HG02970 (cell line): ENCODE data around the gene HLA-G.
"Not testable (repeated sequence)": the region's sequence is repeated elsewhere in the genome, so short reads cannot be mapped to it uniquely, and the experiment has no call there.

Experiments
- ATAC-seq: cut with Tn5 transposase; IDR thresholded peaks from one replicate; pipeline ENCODE4 v1.9.1; 2021; ENCODE audit warnings: mild to moderate bottlenecking, moderate library complexity, moderate number of reproducible peaks; ENCODE audit not compliant: unreplicated experiment, low FRiP score

The HLA-G gene

DNA sequence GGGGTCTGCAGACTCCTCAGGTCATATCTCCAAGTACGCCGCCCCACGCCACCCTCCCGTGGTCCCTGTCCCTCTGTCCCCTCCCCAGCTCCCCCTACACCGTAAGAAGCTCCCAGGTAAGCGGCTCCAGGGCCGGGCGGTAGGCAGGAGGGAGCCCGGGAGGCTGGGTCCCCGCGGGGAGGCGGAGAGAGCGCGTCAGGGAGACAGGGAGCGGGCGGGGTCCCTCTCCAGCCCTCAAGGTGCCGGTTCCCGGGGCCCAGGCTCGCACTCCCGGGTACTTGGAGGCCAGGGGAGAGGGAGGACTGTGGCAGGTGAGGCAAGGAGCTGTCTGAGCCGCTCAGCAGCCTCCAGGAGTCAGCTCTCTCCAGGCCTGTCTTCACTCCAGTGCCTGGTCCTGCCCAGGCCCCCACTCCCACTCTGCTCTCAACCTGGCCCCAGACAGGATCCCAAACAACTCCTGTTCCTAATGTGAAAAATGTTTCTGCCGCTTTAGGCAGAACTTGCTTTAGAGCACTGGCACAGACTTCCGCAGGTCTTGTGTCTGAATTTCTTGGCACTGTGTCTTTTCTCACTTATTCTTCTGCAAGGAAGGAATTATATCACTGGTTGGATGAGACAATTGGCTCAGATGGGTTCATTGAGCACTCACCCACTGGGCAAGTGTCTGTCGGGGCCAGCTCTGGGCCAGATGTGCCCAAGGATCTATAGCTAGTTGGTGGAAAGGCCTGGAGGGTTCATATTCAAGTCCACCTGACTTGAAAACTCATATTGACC is 36.6 kb downstream of the HLA-G start:
- no peak for ATAC-seq

DNA sequence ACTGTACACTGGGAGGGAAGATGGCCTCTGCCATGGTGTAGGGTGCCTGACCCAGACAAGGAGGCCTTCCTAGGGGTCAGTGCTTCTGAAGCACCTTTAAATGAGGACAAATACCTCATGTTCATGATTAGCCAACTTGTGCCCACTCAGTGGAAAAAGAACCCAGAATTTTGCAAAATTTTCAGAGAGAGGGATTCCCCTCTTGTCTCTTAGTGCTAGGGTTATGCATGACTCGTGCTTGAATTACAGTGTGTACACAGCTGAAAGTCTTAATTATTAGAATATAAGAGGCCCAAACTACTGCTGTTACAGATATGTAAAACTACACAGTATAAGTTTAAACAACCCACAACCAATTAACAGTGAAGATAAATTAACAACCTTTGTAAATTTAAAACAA is 38.0 kb downstream of the HLA-G start:
- no peak for ATAC-seq

DNA sequence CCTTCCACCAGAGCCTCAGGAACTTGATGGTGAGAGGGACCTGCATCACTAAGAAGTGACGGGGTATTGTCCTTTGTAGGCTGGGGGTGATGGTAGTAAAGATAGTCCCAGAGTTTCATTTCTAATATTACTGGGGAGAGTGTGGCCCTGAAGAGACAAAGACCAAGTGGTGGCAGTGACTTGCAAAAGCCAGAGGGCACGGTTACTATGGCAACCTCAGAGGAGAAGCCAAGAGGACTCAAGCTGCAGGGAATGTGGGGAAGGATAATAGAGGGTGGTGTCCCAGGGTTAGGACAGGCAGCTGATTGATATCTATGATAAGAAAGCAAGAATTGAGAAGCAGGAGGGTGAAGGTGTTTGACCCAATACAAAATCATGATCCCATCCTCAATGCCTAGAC is 42.5 kb downstream of the HLA-G start:
- no peak for ATAC-seq

DNA sequence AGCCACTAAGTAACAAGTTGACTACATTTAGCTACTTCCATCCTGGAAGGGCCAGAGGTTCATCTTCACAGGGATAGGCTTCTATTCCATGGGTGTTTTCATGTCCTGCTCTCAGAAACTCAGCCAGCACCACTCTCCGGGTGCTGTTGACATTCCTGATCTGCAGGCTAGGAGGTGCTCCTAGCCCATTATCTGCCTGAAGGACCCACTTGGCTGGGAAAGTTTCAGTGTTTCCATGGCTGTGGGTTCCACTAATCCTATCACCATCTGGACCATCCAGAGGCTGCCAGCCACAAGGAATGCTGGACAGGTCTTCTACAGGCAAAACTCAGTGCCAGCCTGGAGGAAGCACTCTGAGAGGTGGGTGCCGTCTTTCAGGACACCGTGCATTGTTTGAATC is 45.2 kb downstream of the HLA-G start:
- no peak for ATAC-seq

DNA sequence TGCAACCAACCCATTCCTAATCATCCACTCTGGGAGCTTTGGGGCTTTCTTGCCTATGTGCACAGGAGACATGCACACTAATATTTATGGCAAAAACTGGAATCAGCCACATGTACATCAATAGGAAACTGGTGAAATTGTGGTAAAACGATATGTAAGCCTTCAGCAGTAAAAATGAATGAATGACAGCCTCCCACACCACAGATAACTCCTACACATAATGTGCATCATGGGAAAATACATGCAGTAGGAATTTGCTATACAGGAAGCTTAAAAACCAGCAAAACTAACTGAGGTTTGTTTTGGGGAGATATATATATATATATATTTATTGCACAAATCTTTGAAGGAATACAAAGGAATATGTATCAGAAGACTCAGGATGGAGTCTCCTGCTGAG is 47.6 kb downstream of the HLA-G start:
- ATAC-seq: no peak

DNA sequence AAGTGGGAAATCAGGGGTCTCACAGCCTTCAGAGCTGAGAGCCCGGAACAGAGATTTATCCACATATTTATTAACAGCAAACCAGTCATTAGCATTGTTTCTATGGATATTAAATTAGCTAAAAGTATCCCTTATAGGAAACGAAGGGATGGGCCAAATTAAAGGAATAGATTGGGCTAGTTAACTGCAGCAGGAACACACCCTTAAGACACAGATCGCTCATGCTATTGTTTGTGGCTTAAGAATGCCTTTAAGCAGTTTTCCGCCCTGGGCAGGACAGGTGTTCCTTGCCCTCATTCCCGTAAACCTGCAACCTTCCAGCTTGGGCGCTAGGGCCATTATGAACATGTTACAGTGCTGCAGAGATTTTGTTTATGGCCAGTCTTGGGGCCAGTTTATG is 48.1 kb downstream of the HLA-G start:
- not testable (repeated sequence) for ATAC-seq
